Measurements from ENCODE around the gene UCMA.

UCMA gene

DNA sequence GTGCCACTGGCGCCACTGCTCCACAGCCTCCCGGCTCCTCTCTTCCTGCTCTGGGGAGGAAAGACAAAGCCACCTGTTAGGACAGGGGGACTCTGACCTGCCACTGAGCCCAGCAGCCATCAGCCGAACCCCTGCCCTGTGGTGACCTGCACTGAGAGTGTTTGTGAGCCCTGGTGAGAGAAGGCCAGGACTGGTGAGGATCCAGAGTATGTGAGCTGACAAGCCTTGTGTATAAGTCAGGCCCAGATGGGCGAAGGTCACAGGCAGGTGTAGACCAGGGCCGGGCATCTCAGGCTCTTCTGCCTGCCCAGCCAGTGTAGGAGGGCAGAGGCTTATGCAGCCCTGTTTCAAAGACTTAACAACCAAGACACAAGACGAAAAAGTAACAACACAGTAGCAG is 12.0 kb downstream of the UCMA start:
- Histone ChIP-seq H3K36me3 (no peaks in the 10 kb centered on the region), H3K9ac (no peak overlapping the region), H4K20me1 (no peaks in the 10 kb centered on the region), H3K4me2 (no peak overlapping the region), H3K9me3 (no peaks in the 10 kb centered on the region), H3K4me1 (0 out of 2 replicates have a peak, but pooled peaks cover 7% of the 10 kb centered on the region), H3K4me3 (no peak overlapping the region), H3K27me3 (no peaks in the 10 kb centered on the region), H3K27ac (no peak overlapping the region)
- no peak for TF ChIP-seq Cebpa-rat (IDR thresholded peaks at IDR 0.05)

DNA sequence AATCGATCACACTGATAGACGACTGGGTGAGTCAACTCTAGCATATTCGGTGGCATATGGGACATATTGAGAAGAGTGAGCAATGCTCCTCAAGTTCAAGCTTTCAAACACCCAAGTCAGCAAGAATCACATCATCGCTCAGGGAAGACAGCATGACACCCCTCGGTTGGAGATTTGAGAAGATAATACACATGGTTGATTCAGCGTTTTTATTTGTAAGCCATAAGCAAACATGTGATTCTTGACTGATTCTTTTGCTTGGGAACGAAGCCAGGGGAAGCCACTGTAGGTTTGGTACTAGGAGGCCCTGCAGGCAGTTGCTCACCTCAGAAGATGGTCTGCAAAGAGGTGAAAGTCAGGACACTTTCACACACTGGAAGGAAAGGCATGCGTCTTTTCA is 12.6 kb downstream of the UCMA start:
- no peak overlapping the region for H3K4me2 ChIP-seq

DNA sequence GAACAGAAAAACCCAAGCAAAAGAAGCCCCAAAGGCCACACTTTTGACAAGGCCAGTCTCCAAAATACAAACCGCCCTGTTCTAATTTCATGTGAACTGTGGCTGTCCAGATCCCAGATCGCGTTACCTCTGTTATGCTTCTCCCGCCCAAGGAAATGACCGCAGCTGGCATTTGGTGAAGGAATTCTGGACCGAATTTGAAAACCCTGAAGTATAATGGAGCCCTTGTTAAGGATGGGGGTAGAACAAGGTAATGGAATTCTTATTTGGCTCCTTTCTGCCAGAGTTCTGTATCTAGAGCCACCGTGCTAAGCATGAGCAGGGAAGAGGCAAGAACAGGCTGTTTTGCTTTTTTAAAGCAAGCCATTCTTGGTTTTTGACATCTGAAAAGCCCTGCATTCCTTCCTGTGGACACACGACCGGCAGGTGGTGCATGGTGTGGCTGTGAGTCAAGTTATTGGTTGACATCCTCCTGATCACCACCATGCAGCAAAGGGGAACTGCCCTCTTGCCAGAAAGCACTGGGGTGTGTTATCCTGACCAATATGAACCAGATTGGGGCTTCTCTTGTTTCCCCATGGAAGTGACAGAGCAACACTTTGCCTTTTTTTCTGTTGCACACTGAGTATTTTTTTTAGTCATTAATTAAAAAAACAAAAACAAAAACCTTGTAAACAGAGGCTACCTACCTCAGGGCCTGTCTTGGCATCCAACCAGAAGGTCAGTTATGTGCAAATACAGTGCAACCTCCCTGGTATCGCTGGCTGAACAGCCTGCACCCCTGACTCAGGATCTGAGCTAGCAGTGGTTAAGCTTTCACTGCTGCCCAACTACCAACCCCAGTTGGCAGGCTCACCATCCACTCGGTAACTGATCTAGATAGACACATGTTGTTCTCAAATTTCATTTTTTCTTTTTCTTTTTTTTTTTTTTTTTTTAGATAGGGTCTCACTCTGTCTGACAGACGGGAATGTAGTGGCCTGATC is 14.2 kb downstream of the UCMA start:
- Histone ChIP-seq H3K4me1 (0 out of 2 replicates have a peak, but pooled peaks cover 7% of the 10 kb centered on the region), H3K9me3 (no peaks in the 10 kb centered on the region), H3K36me3 (0 out of 2 replicates have a peak, but pooled peaks cover 3% of the 10 kb centered on the region), H3K27me3 (no peaks in the 10 kb centered on the region), H3K4me2 (no peak overlapping the region), H3K9ac (no peak overlapping the region), H3K27ac (no peak overlapping the region), H4K20me1 (no peaks in the 10 kb centered on the region), H3K4me3 (no peak overlapping the region)
- TF ChIP-seq Cebpa-rat (IDR thresholded peaks at IDR 0.05) = no peak

More for the DNA sequence above, 12.6 kb downstream of the UCMA start:
- Histone ChIP-seq H3K9ac (no peak overlapping the region), H3K36me3 (no peaks in the 10 kb centered on the region), H4K20me1 (no peaks in the 10 kb centered on the region), H3K4me1 (0 out of 2 replicates have a peak, but pooled peaks cover 7% of the 10 kb centered on the region), H3K4me3 (no peak overlapping the region), H3K9me3 (no peaks in the 10 kb centered on the region), H3K27me3 (no peaks in the 10 kb centered on the region), H3K27ac (no peak overlapping the region)
- no peak for TF ChIP-seq Cebpa-rat (IDR thresholded peaks at IDR 0.05)

DNA sequence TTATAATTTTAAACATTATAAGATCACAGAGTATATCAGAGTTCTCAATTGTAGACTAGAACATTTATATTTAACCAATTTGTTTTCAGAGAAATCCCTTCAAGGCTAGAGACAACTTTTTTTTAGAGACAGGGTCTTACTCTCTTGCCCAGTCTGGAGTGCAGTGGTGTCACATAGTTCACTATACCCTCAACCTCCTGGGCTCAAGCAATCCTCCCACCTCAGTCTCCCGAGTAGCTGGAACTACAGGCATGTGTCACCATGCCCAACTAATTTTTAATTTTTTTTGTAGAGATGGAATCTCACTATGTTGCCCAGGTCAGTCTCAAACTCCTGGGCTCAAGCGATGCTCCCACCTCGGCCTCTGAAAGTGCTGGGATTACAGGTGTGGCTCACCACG is 15.3 kb downstream of the UCMA start:
- Histone ChIP-seq H3K4me3 (no peak overlapping the region), H3K9ac (no peak overlapping the region), H3K36me3 (peaks cover 14% of the 10 kb centered on the region; the same call in 1 of the 2 replicates), H3K4me1 (0 out of 2 replicates have a peak, but pooled peaks cover 7% of the 10 kb centered on the region), H3K9me3 (no peaks in the 10 kb centered on the region), H4K20me1 (no peaks in the 10 kb centered on the region), H3K27me3 (no peaks in the 10 kb centered on the region), H3K27ac (no peak overlapping the region), H3K4me2 (no peak overlapping the region)
- no peak for TF ChIP-seq Cebpa-rat (IDR thresholded peaks at IDR 0.05)

DNA sequence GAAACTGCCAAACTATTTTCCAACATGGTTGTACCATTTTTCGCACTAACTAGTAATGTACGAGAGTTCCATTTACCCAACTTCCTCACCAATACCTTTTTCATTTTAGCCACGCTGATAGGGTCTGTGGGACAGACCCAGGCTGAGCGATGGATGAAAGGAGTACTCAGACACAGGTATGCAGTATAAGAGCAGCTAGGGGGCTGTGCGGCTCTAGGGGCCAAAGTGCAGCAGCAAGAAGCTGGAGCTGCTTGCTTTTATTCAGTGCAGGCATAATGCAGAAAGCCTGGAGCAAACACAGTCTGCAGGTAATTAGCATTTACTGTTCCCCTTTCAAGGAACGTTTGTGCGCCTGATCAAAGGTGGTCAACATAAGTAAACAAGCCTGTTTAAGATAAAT is 21.0 kb downstream of the UCMA start:
- no peaks in the 10 kb centered on the region for H3K9me3 ChIP-seq
- H3K4me2 ChIP-seq = no peak overlapping the region
- no peaks in the 10 kb centered on the region for H3K27me3 ChIP-seq
- TF ChIP-seq Cebpa-rat (IDR thresholded peaks at IDR 0.05) = no peak
- H3K9ac ChIP-seq = no peak overlapping the region
- H3K36me3 ChIP-seq = peaks cover 64% of the 10 kb centered on the region
- H4K20me1 ChIP-seq = no peaks in the 10 kb centered on the region
- no peak overlapping the region for H3K27ac ChIP-seq
- H3K4me3 ChIP-seq = no peak overlapping the region
- H3K4me1 ChIP-seq = no peaks in the 10 kb centered on the region

DNA sequence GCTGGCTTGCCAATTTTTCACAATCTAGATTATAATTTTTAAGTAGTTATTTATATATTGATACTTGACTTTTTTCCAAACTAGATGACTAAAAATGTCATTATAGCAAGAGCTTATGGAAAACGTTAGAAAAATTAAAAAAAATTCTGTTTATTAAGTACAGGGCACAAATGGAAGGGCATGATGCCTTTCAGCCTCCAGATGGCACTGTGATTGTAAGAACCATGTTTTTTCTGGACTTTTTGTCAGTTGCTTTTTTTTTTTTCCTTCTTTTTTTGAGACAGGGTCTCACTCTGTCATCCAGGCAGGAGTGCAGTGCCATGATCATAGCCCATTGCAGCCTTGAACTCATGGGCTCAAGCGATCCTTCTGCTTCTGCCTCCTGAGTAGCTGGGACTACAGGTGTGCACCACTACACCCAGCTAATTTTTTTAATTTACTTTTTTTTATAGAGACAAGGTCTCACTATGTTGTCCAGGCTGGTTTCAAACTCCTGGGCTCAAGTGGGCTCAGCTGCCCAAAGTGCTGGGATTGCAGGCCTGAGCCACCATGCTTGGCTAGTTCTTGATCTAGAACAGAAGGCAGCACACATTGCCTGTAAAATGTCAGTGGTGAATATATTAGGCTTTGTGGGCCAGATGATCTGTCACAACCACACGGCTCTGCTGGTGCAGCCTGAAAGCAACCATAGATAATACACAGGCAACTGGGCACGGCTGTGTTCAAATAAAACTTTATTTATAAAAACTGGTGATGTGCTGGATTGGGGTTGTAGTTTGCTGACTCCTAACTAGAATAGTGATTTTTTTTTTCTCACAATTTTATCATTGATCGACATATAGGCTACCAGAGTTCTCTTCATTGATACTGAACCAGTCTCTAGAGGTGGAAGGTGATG is 27.4 kb downstream of the UCMA start:
- H3K36me3 ChIP-seq = peaks cover 89% of the 10 kb centered on the region
- no peak overlapping the region for H3K4me3 ChIP-seq
- no peak overlapping the region for H3K27ac ChIP-seq
- H3K9me3 ChIP-seq = no peaks in the 10 kb centered on the region
- no peak for TF ChIP-seq Cebpa-rat (IDR thresholded peaks at IDR 0.05)
- no peak overlapping the region for H3K4me2 ChIP-seq
- no peak overlapping the region for H3K9ac ChIP-seq
- no peaks in the 10 kb centered on the region for H3K27me3 ChIP-seq
- no peaks in the 10 kb centered on the region for H4K20me1 ChIP-seq
- H3K4me1 ChIP-seq = no peaks in the 10 kb centered on the region

DNA sequence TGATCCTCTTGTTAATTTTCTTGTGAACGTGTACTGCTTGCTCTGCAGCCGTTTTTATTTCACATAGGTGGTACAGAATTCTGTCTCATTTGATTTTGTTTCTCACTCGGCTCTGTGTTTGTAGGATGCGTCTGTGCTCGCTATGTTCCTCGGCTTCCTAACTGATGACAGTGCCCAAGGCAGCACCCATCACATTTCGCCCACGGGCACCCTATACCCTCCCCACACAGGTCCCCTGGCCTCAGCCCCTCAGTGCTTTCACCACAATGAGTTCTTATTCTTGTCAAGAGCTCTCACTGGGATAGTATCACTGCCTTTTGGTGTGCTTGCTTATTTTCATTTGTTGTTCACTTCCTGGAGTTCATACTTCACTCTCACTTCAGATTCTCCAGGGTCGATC is 28.1 kb downstream of the UCMA start:
- no peak overlapping the region for H3K4me3 ChIP-seq
- H4K20me1 ChIP-seq = no peaks in the 10 kb centered on the region
- no peak overlapping the region for H3K9ac ChIP-seq
- no peaks in the 10 kb centered on the region for H3K27me3 ChIP-seq
- no peak for TF ChIP-seq Cebpa-rat (IDR thresholded peaks at IDR 0.05)
- H3K9me3 ChIP-seq = no peaks in the 10 kb centered on the region
- no peak overlapping the region for H3K27ac ChIP-seq
- no peak overlapping the region for H3K4me2 ChIP-seq
- H3K4me1 ChIP-seq = no peaks in the 10 kb centered on the region
- H3K36me3 ChIP-seq = peaks cover 89% of the 10 kb centered on the region

DNA sequence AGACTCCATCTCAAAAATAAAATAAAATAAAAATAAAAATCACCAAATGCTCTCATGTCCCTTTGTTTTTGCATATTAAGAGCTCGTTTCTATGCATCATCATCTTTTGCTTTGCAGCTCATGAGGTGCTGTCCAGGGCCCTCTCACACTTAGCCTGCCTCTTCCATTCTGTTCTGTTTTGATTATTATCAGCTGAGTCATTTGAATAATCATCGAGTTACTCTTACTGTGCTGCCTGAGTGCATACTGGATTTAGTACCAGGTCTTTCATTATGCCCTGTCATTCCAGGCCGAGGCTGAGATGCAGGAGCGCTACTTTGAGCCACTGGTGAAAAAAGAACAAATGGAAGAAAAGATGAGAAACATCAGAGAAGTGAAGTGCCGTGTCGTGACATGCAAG is 33.0 kb downstream of the UCMA start:
- Histone ChIP-seq H4K20me1 (no peaks in the 10 kb centered on the region), H3K9me3 (no peaks in the 10 kb centered on the region), H3K9ac (no peak overlapping the region), H3K36me3 (peaks cover 96% of the 10 kb centered on the region), H3K4me2 (no peak overlapping the region), H3K27me3 (no peaks in the 10 kb centered on the region), H3K27ac (no peak overlapping the region), H3K4me1 (no peaks in the 10 kb centered on the region), H3K4me3 (no peak overlapping the region)
- TF ChIP-seq Cebpa-rat (IDR thresholded peaks at IDR 0.05) = no peak

DNA sequence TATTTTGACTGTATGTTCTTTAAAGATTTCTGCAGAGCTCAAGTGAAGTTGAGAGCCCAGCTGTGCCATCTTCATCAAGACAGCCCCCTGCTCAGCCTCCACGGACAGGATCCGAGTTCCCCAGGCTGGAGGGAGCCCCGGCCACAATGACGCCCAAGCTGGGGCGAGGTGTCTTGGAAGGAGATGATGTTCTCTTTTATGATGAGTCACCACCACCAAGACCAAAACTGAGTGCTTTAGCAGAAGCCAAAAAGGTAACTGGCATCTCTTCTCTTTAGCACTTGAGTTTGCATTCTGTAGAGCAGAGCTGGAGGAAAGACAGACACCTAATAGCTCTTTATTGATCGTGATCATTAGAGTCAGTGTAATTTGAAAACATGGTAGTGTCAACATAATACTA is 39.2 kb downstream of the UCMA start:
- Histone ChIP-seq H3K4me2 (no peak overlapping the region), H3K9me3 (no peaks in the 10 kb centered on the region), H3K4me3 (no peak overlapping the region), H4K20me1 (no peaks in the 10 kb centered on the region), H3K27me3 (no peaks in the 10 kb centered on the region), H3K27ac (no peak overlapping the region), H3K36me3 (peaks cover 99% of the 10 kb centered on the region), H3K9ac (no peak overlapping the region), H3K4me1 (no peaks in the 10 kb centered on the region)
- no peak for TF ChIP-seq Cebpa-rat (IDR thresholded peaks at IDR 0.05)

All from BLaER1 (cell line).